GM18951 (cell line): ENCODE data around the gene RAD51B.

Source experiments
- POLR2A ChIP-seq: IDR thresholded peaks from 4 replicates; pipeline ENCODE4 v1.6.1; 2011; ENCODE audit warnings: mild to moderate bottlenecking; ENCODE audit not compliant: insufficient read length, insufficient read depth; ENCODE audit errors: extremely low read depth
- in situ Hi-C: fragments of 300-500 bp; cut with MboI; formaldehyde crosslinking; loops from one replicate; pipeline ENCODE4 v1.12.0; 2022; ENCODE audit warnings: low sequenced_read_pairs, mixed read lengths, inconsistent platforms; ENCODE audit not compliant: unreplicated experiment

RAD51B gene

GRCh38 chr14:68384881-68385280, 565.3 kb downstream of the RAD51B start:
- in situ Hi-C loops = no loop called here
- no peak for TF ChIP-seq POLR2A

- in situ Hi-C loops = no loop called here
- TF ChIP-seq POLR2A = no peak
These were observed 566.9 kb downstream of the RAD51B start for GRCh38 chr14:68386446-68386845.

- TF ChIP-seq POLR2A = no peak
- in situ Hi-C loops = no loop called here
These were observed 567.6 kb downstream of the RAD51B start for GRCh38 chr14:68386950-68387779.

- in situ Hi-C loops = no loop called here
- TF ChIP-seq POLR2A = no peak
These were observed 570.4 kb downstream of the RAD51B start for GRCh38 chr14:68389943-68390342.

GRCh38 chr14:68390741-68391140, 571.2 kb downstream of the RAD51B start:
- in situ Hi-C loops = no loop called here
- no peak for TF ChIP-seq POLR2A

GRCh38 chr14:68391311-68392014, 571.9 kb downstream of the RAD51B start:
- TF ChIP-seq POLR2A = no peak
- in situ Hi-C loops = no loop called here

- TF ChIP-seq POLR2A = no peak
- in situ Hi-C loops = no loop called here
These were observed 573.0 kb downstream of the RAD51B start for GRCh38 chr14:68392393-68393141.

- in situ Hi-C loops = no loop called here
These were observed 573.7 kb downstream of the RAD51B start for GRCh38 chr14:68393259-68393658.

GRCh38 chr14:68394118-68394763, 574.7 kb downstream of the RAD51B start:
- no peak for TF ChIP-seq POLR2A
- in situ Hi-C loops = no loop called here

More at GRCh38 chr14:68393259-68393658, 573.7 kb downstream of the RAD51B start:
- no peak for TF ChIP-seq POLR2A

GRCh38 chr14:68394764-68395143, 575.2 kb downstream of the RAD51B start:
- in situ Hi-C loops = no loop called here
- no peak for TF ChIP-seq POLR2A

- in situ Hi-C loops = no loop called here
- TF ChIP-seq POLR2A = no peak
These were observed 576.0 kb downstream of the RAD51B start for GRCh38 chr14:68395604-68396003.

GRCh38 chr14:68396461-68396860, 576.9 kb downstream of the RAD51B start:
- TF ChIP-seq POLR2A = no peak
- in situ Hi-C loops = no loop called here

- in situ Hi-C loops = no loop called here
- no peak for TF ChIP-seq POLR2A
These were observed 577.8 kb downstream of the RAD51B start for GRCh38 chr14:68397371-68397811.
